ENCODE measurements around the gene WWOX.

Gene WWOX

GRCh38 chr16:78283548-78284251 is 184.2 kb downstream of the WWOX start:
- no peak for TF ChIP-seq CTCF (IDR thresholded peaks at IDR 0.05)
- intact Hi-C loops (cut with DNase I; ENCODE audit: low total_unique reads) = no loop called here
- Histone ChIP-seq H3K27ac (no peak overlapping the region), H3K36me3 (no peaks in the 10 kb centered on the region), H3K9me3 (no peaks in the 10 kb centered on the region), H3K4me1 (peaks cover 0 to 22% (median 1%) of the 10 kb centered on the region in 4 donors), H3K4me3 (no peak overlapping the region), H3K27me3 (no peaks in the 10 kb centered on the region)
- no peak for DNase-seq

- intact Hi-C loops (cut with DNase I; ENCODE audit: low total_unique reads) = no loop called here
- DNase-seq = no peak
Observed at GRCh38 chr16:78284326-78284725, 184.9 kb downstream of the WWOX start.

GRCh38 chr16:78284957-78285434 is 185.5 kb downstream of the WWOX start:
- no peak for TF ChIP-seq CTCF (IDR thresholded peaks at IDR 0.05)
- Histone ChIP-seq H3K9me3 (no peaks in the 10 kb centered on the region), H3K27ac (no peak overlapping the region), H3K4me1 (peaks cover 0 to 35% (median 2%) of the 10 kb centered on the region in 4 donors), H3K36me3 (no peaks in the 10 kb centered on the region), H3K4me3 (no peak overlapping the region), H3K27me3 (no peaks in the 10 kb centered on the region)
- intact Hi-C loops (cut with DNase I; ENCODE audit: low total_unique reads) = no loop called here
- DNase-seq = no peak

More at GRCh38 chr16:78284326-78284725, 184.9 kb downstream of the WWOX start:
- peaks cover 0 to 28% (median 2%) of the 10 kb centered on the region in 4 donors for H3K4me1 ChIP-seq
- TF ChIP-seq CTCF (IDR thresholded peaks at IDR 0.05) = no peak
- no peaks in the 10 kb centered on the region for H3K27me3 ChIP-seq
- no peaks in the 10 kb centered on the region for H3K9me3 ChIP-seq
- H3K4me3 ChIP-seq = no peak overlapping the region
- H3K36me3 ChIP-seq = no peaks in the 10 kb centered on the region
- no peak overlapping the region for H3K27ac ChIP-seq

- DNase-seq = no peak
- intact Hi-C loops (cut with DNase I; ENCODE audit: low total_unique reads) = no loop called here
- Histone ChIP-seq H3K36me3 (no peaks in the 10 kb centered on the region), H3K9me3 (no peaks in the 10 kb centered on the region), H3K27ac (no peak overlapping the region), H3K27me3 (no peaks in the 10 kb centered on the region), H3K4me3 (no peak overlapping the region), H3K4me1 (peaks cover 0 to 40% (median 2%) of the 10 kb centered on the region in 4 donors)
- TF ChIP-seq CTCF (IDR thresholded peaks at IDR 0.05) = no peak
Observed at GRCh38 chr16:78285437-78285922, 186.0 kb downstream of the WWOX start.

- peaks cover 0 to 43% (median 2%) of the 10 kb centered on the region in 4 donors for H3K4me1 ChIP-seq
- no peak for DNase-seq
- intact Hi-C loops (cut with DNase I; ENCODE audit: low total_unique reads) = no loop called here
Observed at GRCh38 chr16:78286065-78286464, 186.6 kb downstream of the WWOX start.

More at GRCh38 chr16:78286065-78286464, 186.6 kb downstream of the WWOX start:
- TF ChIP-seq CTCF (IDR thresholded peaks at IDR 0.05) = no peak
- H3K36me3 ChIP-seq = no peaks in the 10 kb centered on the region
- no peaks in the 10 kb centered on the region for H3K27me3 ChIP-seq
- no peak overlapping the region for H3K27ac ChIP-seq
- no peaks in the 10 kb centered on the region for H3K9me3 ChIP-seq
- no peak overlapping the region for H3K4me3 ChIP-seq

Measured in tibial artery (tissue), 4 donors.